Stimulated activated CD8-positive, alpha-beta memory T cell treated with anti-CD3 and anti-CD28 coated beads, Interleukin-12 subunit alpha, Interleukin-12 subunit beta, amount 100 ng/mL, for 24 hours (primary cell): Measurements from ENCODE around the gene FAM181A.

Experiments
- DNase-seq: peaks from one replicate; pipeline ENCODE4 v3.0.0-alpha.2; 2020; ENCODE audit errors: extremely low read depth

The FAM181A gene

DNA sequence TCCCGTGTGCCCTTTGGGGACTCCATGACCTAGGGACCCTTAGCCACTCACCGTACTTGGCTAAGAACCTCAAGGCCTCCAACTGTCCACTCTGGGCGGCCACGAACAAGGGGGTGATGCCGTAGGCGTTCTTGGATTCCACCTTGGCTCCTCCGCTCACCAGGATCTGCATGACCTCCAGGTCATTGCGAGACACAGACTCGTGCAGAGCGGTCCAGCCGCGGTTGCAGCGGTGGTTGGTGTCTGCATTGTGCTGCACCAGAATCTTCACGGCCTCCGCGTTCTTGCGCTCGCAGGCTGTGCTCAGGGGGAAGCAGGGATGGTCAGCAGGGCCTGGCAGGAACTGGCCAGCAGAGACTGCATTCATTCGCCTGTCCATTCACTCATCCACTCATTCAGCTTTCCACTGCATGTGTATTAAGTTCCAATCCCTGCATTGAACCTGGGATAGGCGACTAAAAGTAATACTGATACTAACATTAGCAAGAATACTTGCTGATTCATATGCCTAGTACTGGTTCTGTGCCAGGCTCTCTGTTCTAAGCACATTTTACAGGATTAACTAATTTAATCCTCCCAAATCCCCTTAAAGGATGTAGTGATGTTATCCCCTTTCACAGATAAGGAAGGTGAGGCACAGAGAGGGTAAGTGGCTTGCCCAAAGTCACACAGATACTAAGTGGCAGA lies 23.9 kb downstream of the FAM181A start:
- DNase-seq, result no peak

DNA sequence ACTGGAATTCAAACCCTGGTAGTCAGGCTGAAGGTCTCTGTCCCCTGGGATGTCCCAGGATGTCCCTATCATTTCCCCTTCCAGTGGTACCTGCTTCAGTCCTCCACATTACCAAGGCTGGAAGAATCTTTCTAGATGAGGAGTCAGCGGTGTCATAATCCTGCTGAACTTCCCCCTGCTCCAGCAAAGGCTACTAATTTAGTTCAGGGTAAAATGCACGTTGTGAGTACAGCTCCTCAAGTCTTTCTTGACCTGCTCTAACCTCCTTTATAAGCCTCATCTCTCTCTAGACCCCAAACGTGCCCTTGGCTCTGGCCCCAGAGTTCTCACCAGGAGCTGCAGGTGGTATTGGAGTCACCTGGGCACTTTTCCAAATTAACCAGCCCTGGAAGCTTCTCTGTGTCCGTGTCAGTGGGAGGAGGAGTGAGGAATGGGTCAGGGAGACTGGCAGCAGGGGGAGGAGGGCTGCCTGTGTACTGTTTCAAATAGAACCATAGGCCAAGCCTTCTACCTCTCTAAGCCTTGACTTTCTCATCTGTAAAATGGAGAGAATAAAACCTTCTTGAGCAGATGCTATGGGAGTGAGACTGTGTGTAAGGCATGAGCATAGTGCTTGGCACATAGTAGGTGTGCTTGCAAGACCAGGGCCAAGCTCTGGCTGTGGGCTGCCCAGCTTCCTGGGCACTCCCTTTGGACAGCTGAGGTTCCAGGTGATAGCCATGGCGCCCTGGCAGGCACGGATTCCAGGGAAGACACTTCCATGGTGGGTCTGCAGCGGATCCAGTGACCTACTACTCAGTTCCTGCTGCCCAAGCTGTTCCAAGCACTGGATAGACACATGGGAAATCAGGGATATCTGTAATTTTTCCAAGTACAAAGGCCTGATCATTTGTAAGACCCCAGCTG lies 24.7 kb downstream of the FAM181A start:
- DNase-seq, result no peak

DNA sequence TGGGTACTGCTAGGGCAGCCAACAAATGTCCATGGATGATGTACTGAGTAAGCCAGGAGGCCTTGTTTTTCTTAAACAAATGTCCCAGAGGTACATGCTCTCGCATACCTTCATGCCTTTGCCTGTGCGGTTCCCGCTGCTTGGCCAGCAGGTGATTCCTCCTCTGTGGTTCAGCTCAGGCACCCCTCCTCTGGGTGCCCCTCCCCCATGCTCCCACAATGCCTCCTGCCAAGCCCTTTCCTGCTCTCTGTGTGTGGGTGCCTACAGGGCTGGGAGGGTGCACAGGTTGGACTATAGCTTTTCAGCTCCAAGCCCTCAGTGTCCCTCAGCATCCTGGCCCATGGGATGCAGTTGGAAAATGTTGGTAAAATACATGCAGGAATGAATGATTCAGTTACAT lies 25.7 kb downstream of the FAM181A start:
- no peak for DNase-seq

DNA sequence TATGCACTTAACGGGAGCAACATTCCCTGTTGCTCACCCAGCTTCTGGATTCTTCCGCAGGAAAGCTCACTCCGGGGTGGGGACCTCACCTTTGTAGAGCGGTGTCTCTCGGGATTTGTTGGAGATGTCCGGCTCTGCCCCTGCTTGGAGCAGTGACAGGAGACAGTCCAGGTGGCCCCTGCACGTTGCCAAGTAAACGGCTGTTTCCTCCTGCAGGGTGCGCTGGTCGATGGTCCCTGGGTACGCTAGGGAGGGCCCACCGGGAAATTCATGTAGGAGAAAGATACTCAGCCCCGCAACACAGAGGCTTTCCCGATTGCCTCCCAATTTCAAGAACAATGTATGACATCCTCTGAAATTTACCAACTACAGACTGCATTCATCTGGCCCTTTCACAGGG lies 26.1 kb downstream of the FAM181A start:
- DNase-seq, result no peak

DNA sequence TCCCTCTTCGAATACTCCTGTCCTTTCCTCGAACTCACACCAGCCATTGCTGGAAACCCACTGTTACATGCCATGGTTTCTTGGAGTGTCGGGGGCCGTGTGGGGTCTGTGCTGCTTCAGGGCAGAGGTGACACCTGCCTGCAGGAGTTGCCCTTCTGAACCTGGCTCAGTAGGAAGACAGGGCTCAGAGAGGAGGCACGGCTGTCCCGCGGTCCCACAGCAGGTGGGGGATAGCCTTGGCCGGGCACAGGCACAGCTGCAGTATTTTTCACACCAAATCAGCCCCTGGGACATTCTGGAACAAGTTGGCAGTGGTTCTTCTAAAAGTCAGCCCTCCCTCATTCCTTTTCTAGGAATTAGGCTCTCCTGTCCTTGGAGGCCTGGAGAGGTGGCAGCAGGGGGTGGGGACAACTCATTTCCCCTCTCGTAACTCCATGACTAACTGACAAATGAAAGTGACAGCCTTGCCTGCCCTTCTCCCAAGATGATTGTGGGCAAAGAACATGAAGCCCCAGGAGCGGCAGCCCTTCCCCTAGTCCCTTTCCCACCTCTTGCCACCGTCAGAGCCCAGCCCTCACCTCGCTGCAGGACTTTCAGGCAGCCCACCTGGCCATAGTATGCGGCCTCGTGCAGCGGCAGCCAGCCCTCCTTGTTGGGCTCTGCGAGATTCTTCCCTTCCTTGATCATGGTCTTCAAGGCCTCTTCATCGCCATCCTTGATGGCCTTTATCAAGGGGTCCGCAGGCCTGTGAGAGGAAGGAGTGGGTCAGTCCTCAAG lies 26.8 kb downstream of the FAM181A start:
- no peak for DNase-seq

DNA sequence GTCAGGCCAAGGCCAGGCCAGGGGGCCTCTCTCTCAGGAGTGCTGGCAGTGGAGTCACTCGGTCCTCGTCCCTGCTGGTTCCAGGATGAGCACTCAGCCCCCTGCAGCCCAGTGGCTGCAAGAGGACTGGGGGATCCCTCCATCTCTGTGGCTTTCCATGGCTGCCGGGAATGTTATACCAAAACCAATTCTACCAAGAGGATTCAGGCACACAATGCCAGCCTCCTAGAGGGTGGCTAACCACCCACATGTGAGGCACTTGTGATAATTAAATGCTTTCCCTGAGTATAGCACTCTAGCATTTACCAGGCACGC lies 27.3 kb downstream of the FAM181A start:
- no peak for DNase-seq

DNA sequence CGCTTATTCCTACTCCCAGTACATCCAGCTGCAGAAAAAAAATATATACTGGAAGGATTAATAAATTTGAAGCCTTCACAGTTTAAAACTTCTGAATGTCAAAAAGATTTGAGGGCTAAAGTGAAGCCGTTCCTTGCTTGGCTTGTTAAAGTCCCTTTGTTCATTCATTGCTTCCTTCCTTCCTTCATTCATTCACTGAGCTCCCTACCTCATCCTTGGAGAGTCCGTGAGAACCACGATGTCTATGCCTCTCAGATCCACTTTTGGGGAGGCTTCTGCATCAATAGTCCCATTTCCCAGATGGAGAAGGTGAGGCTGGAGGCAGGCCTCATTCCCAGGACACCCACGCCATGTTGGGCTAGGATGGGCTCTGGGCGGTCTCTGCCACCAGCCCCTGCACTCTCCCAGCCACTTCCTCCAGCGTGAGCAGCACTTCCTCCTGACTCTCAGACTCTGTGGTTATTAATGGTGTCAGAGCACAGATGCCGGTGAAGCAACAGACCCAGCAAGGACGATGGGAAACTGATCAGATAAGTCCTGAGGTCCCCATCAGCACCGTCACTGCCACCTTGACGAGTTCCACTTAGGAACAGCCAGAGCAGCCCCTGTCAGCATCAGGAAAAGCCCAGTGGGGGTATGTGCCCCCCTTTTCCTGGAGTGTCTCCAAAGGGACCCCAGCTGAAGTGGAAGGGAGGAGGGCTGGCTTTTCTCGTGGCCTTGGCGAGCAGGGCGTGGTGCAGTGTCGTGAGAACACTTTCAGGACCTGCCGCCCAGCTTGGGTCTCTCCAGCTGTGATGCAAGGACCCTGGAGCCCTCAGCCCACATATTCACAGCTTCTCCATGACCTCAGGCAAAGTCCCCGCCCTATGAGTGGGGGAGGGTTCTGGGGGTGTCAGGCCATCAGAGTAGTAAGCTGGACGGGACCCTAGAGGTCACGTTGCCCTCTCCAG lies 28.0 kb downstream of the FAM181A start:
- DNase-seq, result no peak

DNA sequence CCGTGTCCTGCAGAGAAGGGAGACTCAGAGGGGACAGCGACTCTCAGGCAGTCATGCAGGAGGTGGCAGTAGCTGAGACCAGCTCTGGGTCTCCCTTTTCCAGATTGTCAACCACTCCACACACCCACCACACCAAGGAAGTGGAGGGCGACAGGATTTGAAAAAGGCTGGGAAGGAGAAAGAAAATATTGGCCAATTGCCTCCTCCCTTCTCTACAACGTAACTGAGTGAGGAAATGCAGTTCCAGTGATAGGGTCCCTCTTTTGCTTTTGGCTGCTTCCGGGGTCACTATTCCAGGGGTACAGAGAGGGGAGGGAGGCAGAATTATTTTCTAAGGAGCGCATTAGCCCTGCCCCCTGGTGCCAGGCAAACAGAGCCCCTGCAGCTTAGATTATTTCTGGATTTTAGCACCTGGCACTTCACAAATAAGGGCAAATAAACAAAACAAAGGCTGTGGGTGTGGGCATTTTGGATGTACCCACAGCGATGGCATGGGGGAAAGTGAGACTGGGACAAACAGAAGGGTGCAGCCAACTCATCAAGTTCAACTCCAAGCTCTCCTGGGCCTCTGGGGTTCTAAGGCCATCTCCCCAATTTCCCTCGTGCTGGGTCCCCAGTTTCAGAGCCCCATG lies 28.8 kb downstream of the FAM181A start:
- no peak for DNase-seq

DNA sequence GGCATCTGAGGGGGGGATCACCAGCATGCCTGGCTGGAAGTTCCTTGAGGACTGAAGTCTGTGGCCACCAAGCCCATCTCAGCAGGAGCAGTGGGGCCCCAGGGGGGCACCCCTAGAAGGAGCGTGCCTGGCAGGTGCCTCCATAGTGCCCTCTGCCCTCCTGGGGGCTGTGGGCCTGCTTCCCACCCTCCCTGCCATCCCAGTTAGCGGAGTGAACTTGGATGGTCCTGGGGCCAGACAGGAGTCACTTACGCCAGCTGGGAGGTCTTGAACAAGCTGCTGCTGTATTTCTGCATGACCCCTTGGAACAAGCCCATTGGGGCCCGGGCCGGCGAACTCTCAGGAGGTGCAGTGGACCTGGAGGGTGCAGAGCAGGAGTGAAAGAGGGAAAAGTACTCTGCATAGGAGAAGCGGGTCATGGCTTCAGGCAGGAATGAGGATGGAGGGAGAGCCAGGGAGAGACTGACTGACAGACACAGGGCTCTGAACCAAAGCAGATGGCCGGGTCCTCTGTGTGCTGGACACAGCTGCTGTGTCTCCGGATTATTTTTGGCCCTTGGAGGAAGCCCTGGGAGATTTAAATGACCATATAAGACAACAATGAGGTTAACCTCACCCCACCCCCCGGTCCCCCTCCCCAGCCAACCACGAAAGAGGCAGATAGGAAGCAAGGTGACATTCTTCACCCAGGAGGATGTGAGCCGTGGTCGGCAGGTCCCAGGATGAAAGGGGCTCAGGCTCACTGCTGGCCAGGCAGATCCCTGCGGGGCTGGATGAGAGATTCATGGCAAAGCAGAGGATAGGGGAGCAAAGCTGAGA lies 29.6 kb downstream of the FAM181A start:
- no peak for DNase-seq

DNA sequence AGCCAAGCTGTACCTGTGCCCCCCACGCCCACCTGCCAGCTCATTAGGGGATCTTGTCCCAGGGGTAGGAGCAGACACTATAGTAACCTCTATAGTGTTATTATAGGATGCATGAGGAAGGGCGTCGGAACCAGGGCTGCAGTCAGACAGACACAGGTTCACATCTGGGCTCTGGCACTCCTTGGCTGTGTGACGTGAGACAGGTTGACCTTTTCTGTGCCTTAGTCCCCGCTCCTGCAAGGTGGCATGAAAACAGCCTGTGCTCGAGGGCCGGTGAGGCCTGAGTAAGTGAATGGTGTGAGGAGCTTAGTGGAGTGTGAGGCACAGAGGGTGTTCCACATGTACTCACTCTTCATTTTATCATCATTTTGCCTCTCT lies 30.2 kb downstream of the FAM181A start:
- DNase-seq, result no peak

DNA sequence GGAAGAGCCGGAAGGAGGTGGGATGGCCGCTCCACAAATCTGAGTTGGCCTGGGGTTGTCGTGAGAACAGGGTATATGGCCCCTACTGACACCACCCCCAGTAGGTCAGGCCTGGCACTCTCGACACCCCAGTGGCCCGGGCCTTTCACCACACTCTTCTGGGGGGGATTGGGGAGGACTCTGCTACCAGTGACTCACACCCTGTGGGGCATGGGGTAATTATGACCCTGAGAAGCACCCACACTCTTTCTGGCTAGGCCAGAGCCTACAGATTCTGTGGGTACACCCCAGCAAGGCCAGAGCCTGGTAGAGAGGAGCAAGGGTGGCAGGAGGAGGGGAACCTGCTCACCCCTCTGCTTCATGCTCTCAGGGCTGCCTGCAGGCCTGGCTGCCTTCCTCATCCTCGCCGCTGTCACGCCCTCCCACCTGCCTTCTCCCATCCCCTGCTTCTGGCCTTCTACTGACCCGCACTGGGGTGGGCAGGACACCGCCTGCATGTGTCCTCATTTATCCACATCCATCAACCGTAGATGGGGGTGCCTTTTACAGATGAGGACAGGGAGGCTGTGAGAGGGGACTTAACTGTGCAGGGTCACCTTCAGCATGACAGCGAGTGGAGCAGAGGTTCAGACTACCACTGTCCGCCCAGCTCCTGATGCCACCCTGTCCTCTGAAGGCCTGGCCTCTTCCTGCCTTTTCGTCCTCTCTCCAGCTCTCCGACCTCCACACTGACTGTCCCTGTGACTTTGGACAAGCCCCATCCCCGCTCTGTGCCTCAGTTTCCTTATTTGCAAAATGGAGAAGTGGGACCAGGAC lies 30.8 kb downstream of the FAM181A start:
- no peak for DNase-seq

DNA sequence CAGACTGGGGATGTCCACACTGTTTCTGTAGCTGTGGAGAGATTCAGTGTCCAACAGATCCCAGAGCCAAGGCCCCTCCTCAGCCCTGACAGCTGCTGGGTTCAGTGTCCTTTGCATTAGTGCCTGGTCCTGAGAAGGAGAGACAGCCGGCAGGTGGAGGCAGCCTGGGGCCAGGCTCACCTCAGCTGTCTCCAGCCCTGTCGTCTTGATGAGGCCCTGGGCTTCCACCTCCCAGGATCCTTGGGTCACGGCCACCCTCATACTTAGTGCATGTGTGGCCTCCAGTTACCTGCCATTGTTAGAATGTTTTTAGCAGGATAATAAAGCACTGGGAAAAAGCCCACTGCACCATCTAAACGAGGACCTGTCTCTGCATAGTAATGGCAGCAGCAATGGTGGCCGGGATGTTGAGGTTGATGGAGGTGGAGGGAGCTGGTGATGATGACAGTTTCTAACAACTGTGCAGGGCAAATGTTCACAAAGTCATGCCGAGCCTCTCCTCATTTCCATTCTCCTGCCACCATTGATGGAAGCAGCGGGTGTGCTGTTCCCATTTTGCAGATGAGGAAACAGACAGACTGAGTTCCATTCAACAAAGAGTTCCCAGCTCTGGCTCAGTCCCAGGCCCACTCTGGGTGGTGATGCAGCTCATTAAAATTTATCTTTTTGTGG lies 31.6 kb downstream of the FAM181A start:
- no peak for DNase-seq

DNA sequence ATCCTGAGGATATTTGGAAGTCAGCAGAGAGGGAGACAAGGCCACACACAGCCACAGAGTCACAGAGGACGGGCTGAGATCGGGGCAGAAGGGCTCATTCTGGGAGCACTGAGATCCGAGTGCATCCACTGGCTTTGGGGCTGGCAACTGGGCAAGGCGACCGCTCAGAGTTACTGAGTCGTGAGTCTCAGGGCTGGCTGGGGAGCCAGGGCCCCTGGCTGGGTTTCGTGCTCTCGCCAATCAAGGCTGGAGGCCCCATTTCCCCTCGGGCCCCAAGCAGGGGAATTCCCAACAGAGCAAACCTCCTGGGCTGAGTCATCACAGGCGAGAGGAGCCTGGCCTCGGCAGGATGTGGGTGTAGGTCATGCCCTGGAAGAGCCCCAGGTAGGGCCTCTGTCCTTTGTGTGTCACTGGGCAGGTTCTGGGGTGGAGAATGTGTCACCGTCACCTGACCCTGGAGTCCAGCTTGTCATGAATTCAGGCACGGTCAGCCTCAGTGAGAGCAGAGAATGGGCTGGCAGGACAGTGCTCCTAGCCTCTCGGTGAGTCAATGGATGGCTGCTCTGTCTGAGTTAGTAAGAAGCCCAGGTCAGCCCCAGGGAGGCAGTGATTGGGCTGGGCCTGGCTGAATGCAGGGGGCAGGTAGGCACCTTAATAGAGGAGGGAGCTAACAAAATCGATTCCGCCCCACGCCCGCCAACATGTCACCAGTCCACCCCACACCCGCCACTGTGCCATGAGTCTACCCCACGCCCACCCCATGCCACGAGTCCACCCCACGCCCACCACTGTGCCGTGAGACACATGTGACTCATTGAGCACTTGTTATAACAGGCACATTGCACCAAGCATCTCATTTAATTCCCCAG lies 32.3 kb downstream of the FAM181A start:
- peak; percentile 81 for DNase-seq

DNA sequence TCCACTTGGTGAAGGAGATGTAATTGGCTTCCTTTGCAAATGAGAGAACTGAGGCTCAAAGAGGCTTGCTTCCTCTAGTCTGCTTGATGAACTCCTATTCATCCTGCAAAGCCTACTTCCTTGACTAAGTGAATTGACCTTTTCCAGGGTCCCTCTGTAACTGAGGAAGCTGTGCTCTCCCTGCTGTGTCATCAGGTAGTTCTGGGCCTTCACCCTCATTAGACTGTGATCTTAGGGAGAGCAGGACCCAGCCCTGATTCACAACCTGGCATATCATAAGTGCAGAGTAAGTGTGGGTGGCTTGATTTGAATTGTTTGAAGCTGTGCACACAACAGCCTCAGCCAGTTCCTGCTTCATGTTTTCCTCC lies 32.9 kb downstream of the FAM181A start:
- no peak for DNase-seq

DNA sequence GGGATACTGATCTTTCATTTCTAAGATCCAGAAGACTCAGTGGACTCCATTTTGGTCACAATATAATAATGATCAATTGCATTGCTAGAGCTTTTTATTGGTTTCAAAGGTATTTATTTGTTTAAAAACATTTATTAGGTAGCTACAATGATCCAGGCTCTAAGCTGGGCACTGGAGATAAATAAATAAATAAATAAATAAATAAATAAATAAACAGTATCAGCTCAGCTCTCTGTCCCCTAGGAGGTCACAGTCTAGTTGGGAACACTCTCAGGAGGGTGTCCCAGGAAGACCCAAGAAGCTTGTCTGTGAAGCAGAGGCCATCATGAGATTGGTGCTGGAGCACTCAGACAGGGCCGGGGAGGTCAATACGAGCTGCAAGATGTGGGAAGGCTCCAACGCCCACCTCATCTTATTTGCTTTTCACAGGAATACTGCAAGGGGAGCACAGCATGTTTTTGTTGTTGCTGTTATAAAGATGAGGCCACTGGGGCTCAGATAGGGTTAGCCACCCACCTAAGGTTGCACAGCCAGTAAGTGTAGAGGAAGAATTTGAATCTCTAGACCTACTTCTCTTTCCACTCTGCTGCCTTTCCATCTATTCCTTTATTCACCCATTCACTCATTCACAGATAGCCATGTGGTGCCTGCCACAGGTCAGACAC lies 33.8 kb downstream of the FAM181A start:
- DNase-seq, result no peak

DNA sequence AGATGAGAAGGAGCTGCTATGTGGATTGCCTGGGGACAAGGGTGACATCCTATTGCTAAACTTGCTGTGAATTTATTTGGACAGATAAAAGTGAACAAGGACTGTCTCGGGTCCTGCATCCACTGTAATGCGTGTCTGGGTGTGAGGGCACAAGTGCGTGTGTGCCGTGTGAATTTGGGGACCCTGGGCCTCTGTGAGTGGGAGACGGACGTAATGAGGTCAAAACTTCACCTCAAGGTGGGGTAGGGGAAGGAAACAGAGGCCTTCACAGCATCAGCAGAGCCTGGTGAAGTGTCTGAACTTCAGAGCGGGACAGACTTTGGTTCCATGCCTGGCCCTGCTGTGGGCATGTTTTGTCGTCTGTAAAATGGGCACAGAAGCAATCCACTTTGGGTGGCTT lies 34.5 kb downstream of the FAM181A start:
- no peak for DNase-seq
